Spleen (tissue), 11 donors: ENCODE measurements around the gene TCEAL1. TPM values are rescaled to one million over a fixed set of nuclear protein-coding genes. Genes with fewer than 3 reads are reported as not detected.
"Not testable (repeated sequence)": the region's sequence is repeated elsewhere in the genome, so short reads cannot be mapped to it uniquely, and the experiment has no call there.

ENCODE experiments used
- DNase-seq: peaks from one replicate; pipeline ENCODE4 v3.0.0-alpha.2; 2020
- H3K27ac ChIP-seq, 8 donors: fragments of 200-600 bp; sonication (generic) in 7 of 8; 1 replicate in 4 of 8; 2 replicates in 4 of 8; pipeline versions ENCODE4 v1.5.0 to v1.8.0; 2016 to 2021; ENCODE audit warnings: inconsistent platforms in 4 of 8, mild to moderate bottlenecking in 4 of 8, moderate library complexity in 1 of 8
- H3K27me3 ChIP-seq, 7 donors: fragments of 200-600 bp; sonication (generic) in 6 of 7; replicated peaks in 1 of 7; 1 replicate in 4 of 7; 2 replicates in 3 of 7; pipeline versions ENCODE4 v1.5.0 to v1.8.0; 2016 to 2021; ENCODE audit warnings: inconsistent platforms in 3 of 7, mild to moderate bottlenecking in 1 of 7
- H3K36me3 ChIP-seq, 6 donors: fragments of 200-600 bp; sonication (generic) in 5 of 6; 1 replicate in 4 of 6; 2 replicates in 2 of 6; pipeline versions ENCODE4 v1.5.0 to v1.8.0; 2016 to 2021; ENCODE audit warnings: inconsistent platforms in 2 of 6
- H3K4me1 ChIP-seq, 6 donors: fragments of 200-600 bp; sonication (generic) in 5 of 6; 1 replicate in 3 of 6; 2 replicates in 3 of 6; pipeline versions ENCODE4 v1.5.0 to v1.8.0; 2016 to 2021; ENCODE audit warnings: inconsistent platforms in 3 of 6
- H3K4me3 ChIP-seq, 8 donors: fragments of 200-600 bp; sonication (generic) in 7 of 8; 1 replicate in 4 of 8; 2 replicates in 4 of 8; pipeline versions ENCODE4 v1.5.0 to v1.8.0; 2016 to 2021; ENCODE audit warnings: inconsistent platforms in 4 of 8, mild to moderate bottlenecking in 4 of 8, moderate library complexity in 2 of 8
- H3K9me3 ChIP-seq, 8 donors: fragments of 200-600 bp; sonication (generic) in 7 of 8; 1 replicate in 4 of 8; 2 replicates in 4 of 8; pipeline versions ENCODE4 v1.5.0 to v1.8.0; 2016 to 2021; ENCODE audit warnings: inconsistent platforms in 4 of 8
- CTCF ChIP-seq, 11 experiments: fragments of 200-600 bp in 7 of 11; fragments of 450-650 bp in 4 of 11; sonication (generic) in 4 of 11; IDR thresholded peaks in 8 of 11; conservative IDR thresholded peaks in 3 of 11; 1 replicate in 7 of 11; 2 replicates in 4 of 11; pipeline versions ENCODE4 v1.4.0 to v1.8.0; 2016 to 2021; ENCODE audit warnings: antibody characterized with exemption in 11 of 11, inconsistent platforms in 4 of 11, mild to moderate bottlenecking in 1 of 11
- POLR2A ChIP-seq, 3 donors: fragments of 450-650 bp; IDR thresholded peaks; one replicate each; pipeline ENCODE4 v1.5.1; 2017; ENCODE audit warnings: antibody characterized with exemption in 3 of 3, mild to moderate bottlenecking in 1 of 3
- POLR2AphosphoS5 ChIP-seq, 3 donors: sonication (generic); formaldehyde crosslinking; IDR thresholded peaks; one replicate each; pipeline ENCODE4 v1.5.1; 2017; ENCODE audit warnings: antibody characterized with exemption in 3 of 3
- WGBS, 5 donors: extraction: QIAGEN DNeasy Blood & Tissue Kit in 3 of 5; methylation state at CpG; one replicate each; pipeline versions ENCODE4 v1.1.5 to v1.1.7; 2013 to 2018; 5-methylcytosine and 5-hydroxymethylcytosine counted together
- intact Hi-C: fragments of 100-400 bp; cut with DNase I; formaldehyde crosslinking; loops from one replicate; pipeline ENCODE4 v1.15.0; 2023; ENCODE audit warnings: low total_unique reads
- polyA plus RNA-seq, 3 donors: library from polyadenylated mRNA; stranded (reverse); fragments of 200-250 nt; gene quantifications; one replicate each; pipeline ENCODE4 v1.2.1, GENCODE V29; 2013
- total RNA-seq, 7 donors: library from RNA; depleted of rRNA in 3 of 7; stranded (reverse); fragments of >200 nt in 3 of 7; fragmentation: NEBNext Ultra II Directional in 4 of 7; extraction: Animal tissue kit (Norgen Biotek cat#: 25700) in 4 of 7; gene quantifications; one replicate each; pipeline versions ENCODE4 v1.1.0 to v1.2.1, GENCODE V29; 2016 to 2021
- donor health status: healthy with polysubstance abuse.
- donor health status: DM: no; HTN: no; CAD: no; lungs with moderate emphysema.
- donor health status: DM: no; HTN: no; CAD: no.
- donor health status: Bipolar disorder and iron deficiency.
- donor health status: healthy.
- donor health status: DM: no; HTN: no; CAD: no.
- donor health status: DM: yes; HTN: yes; CAD: no.

Gene TCEAL1
- total and polyA plus RNA-seq, 10 donors = 14.8 to 71.5 (median 29.8) TPM

- Histone ChIP-seq H3K27me3 (no peaks in the 10 kb centered on the region), H3K36me3 (no peaks in the 10 kb centered on the region), H3K27ac (peak overlapping the region; percentile 16 to 85 (median 79)), H3K9me3 (peaks cover 0 to 12% (median 0%) of the 10 kb centered on the region in 8 donors), H3K4me1 (peaks cover 0 to 15% (median 0%) of the 10 kb centered on the region in 6 donors), H3K4me3 (peak overlapping the region; percentile 34 to 79 (median 46))
- WGBS, 5 donors = 10 to 31% (median 22%) methylated on average over 3 to 5 of the region's 5 CpGs; no CpG with 5 or more reads in 1 of the 5 donors
- intact Hi-C loops = no loop called here
- no peak for TF ChIP-seq POLR2A (IDR thresholded peaks at IDR 0.05)
- no peak for TF ChIP-seq POLR2AphosphoS5 (IDR thresholded peaks at IDR 0.05)
- TF ChIP-seq CTCF (IDR thresholded peaks at IDR 0.05 in 8 of 11, conservative IDR thresholded peaks at IDR 0.05 in 3 of 11) = no peak
- DNase-seq = no peak
Observed at GRCh38 chrX:103586314-103586646, 42.5 kb upstream of the TCEAL1 start.

GRCh38 chrX:103586659-103587058 lies 42.1 kb upstream of the TCEAL1 start:
- peak overlapping the region in 5 of 8 donors; percentile 37 to 79 (median 54) for H3K4me3 ChIP-seq
- no peak for DNase-seq
- peaks cover 0 to 12% (median 0%) of the 10 kb centered on the region in 8 donors for H3K9me3 ChIP-seq
- peaks cover 0 to 15% (median 0%) of the 10 kb centered on the region in 6 donors for H3K4me1 ChIP-seq
- no peaks in the 10 kb centered on the region for H3K27me3 ChIP-seq
- WGBS, 5 donors = 51 to 77% (median 65%) methylated on average over 4 of the region's 4 CpGs
- H3K27ac ChIP-seq = peak overlapping the region in 4 of 8 donors; percentile 79 to 85 (median 83)
- H3K36me3 ChIP-seq = no peaks in the 10 kb centered on the region
- intact Hi-C loops = no loop called here
- no peak for TF ChIP-seq CTCF (IDR thresholded peaks at IDR 0.05 in 8 of 11, conservative IDR thresholded peaks at IDR 0.05 in 3 of 11)
- TF ChIP-seq POLR2AphosphoS5 (IDR thresholded peaks at IDR 0.05) = no peak
- no peak for TF ChIP-seq POLR2A (IDR thresholded peaks at IDR 0.05)

- H3K36me3 ChIP-seq, H3K4me1 ChIP-seq, H3K27ac ChIP-seq, H3K27me3 ChIP-seq, DNase-seq, H3K9me3 ChIP-seq, H3K4me3 ChIP-seq, intact Hi-C loops: not testable (repeated sequence)
- 95 to 100% (median 98%) methylated on average over 1 of the region's 1 CpG for WGBS, 5 donors
Observed at GRCh38 chrX:103592295-103592694, 36.5 kb upstream of the TCEAL1 start.

- H3K4me1 ChIP-seq, H3K4me3 ChIP-seq, H3K36me3 ChIP-seq, H3K27ac ChIP-seq, intact Hi-C loops, H3K27me3 ChIP-seq, DNase-seq, H3K9me3 ChIP-seq: not testable (repeated sequence)
- WGBS, 5 donors = 85 to 100% (median 96%) methylated on average over 6 of the region's 6 CpGs
Observed at GRCh38 chrX:103595202-103595601, 33.6 kb upstream of the TCEAL1 start.

- H3K36me3 ChIP-seq = peaks cover 0 to 4% (median 0%) of the 10 kb centered on the region in 6 donors
- peaks cover 0 to 18% (median 0%) of the 10 kb centered on the region in 7 donors for H3K27me3 ChIP-seq
- H3K9me3 ChIP-seq = no peaks in the 10 kb centered on the region
- intact Hi-C loops = no loop called here
- peak within 1 kb of the TSS; percentile 39 to 76 (median 48) for H3K4me3 ChIP-seq
- H3K27ac ChIP-seq = peak within 1 kb of the TSS; percentile 48 to 89 (median 83)
- 0 to 24% (median 2%) methylated on average over 4 to 59 of the region's 59 CpGs for WGBS, 5 donors
- TF ChIP-seq POLR2A (IDR thresholded peaks at IDR 0.05) (no peak), POLR2AphosphoS5 (IDR thresholded peaks at IDR 0.05) (peak; percentile 65 to 86 (median 78)), CTCF (IDR thresholded peaks at IDR 0.05 in 8 of 11, conservative IDR thresholded peaks at IDR 0.05 in 3 of 11) (no peak)
- peak; percentile 85 for DNase-seq
- peaks cover 0 to 6% (median 0%) of the 10 kb centered on the region in 6 donors for H3K4me1 ChIP-seq
Observed at GRCh38 chrX:103607364-103608305, 21.1 kb upstream of the TCEAL1 start, which contains the start of gene TCEAL3. Gene TCEAL3, plus strand, starts transcription at chrX:103607963. Its CDS starts 1,102 bp downstream, at chrX:103609065.
